Measurements from ENCODE around the gene PRAMEF9.
"Not testable (repeated sequence)": the region's sequence is repeated elsewhere in the genome, so short reads cannot be mapped to it uniquely, and the experiment has no call there.

DNA sequence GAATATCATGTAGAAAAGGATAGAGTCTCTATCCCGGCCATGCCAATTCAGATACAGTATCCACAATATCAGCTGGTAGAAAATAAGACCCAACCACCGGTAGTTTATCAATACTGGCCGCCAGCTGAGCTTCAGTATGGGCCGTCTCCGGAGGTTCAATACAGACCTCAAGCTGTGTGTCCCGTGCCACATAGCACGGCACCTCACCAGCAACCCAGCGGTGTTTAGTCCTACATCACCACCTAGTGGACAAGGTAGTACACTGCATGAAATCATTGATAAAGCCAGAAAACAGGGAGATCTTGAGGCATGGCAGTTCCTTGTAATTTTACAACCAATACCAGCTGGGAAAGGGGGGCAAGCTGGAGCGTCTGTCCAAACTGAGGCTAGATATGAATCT lies 37.1 kb downstream of the PRAMEF9 start:
- TF ChIP-seq, protein P1, sequence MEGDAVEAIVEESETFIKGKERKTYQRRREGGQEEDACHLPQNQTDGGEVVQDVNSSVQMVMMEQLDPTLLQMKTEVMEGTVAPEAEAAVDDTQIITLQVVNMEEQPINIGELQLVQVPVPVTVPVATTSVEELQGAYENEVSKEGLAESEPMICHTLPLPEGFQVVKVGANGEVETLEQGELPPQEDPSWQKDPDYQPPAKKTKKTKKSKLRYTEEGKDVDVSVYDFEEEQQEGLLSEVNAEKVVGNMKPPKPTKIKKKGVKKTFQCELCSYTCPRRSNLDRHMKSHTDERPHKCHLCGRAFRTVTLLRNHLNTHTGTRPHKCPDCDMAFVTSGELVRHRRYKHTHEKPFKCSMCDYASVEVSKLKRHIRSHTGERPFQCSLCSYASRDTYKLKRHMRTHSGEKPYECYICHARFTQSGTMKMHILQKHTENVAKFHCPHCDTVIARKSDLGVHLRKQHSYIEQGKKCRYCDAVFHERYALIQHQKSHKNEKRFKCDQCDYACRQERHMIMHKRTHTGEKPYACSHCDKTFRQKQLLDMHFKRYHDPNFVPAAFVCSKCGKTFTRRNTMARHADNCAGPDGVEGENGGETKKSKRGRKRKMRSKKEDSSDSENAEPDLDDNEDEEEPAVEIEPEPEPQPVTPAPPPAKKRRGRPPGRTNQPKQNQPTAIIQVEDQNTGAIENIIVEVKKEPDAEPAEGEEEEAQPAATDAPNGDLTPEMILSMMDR (IDR thresholded peaks at IDR 0.05 in 8 of 11, conservative IDR thresholded peaks at IDR 0.05 in 3 of 11), result not testable (repeated sequence)
- TF ChIP-seq POLR2A, POLR2AphosphoS5 (IDR thresholded peaks at IDR 0.05): not testable (repeated sequence)
